Right renal cortex interstitium (tissue), 3 donors: ENCODE data around the gene USP5. TPM values are rescaled to one million over a fixed set of nuclear protein-coding genes. Genes with fewer than 3 reads are reported as not detected.
"Not testable (repeated sequence)": the region's sequence is repeated elsewhere in the genome, so short reads cannot be mapped to it uniquely, and the experiment has no call there.

ENCODE experiments used
- DNase-seq, 3 donors: peaks; one replicate each; pipeline ENCODE4 v3.0.0-alpha.2; 2013; ENCODE audit warnings: low read depth in 3 of 3, low spot score in 2 of 3
- polyA plus RNA-seq, 3 donors: library from polyadenylated mRNA; unstranded; fragments of 120-200 nt; gene quantifications; one replicate each; pipeline ENCODE4 v1.2.1, GENCODE V29; 2013; ENCODE audit not compliant: insufficient read length in 3 of 3

The USP5 gene
- polyA plus RNA-seq, 3 donors: 56.7 to 63.5 (median 61.2) TPM

DNA sequence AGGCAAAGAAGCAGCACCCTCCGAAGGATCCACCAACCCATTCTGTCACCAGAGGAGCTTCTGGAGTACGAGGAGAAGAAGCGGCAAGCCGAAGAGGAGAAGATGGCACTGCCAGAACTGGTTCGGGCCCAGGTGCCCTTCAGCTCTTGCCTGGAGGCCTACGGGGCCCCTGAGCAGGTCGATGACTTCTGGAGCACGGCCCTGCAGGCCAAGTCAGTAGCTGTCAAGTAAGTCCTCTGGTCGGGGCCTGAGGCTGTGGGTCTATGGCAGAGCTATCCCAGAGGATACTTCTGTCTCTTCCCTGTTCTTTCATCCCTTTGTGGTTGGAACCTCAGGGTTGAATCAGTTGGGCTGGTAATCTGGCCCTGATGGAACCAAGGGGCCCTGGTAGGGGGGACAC, 9.4 kb downstream of the USP5 start:
- no peak for DNase-seq

DNA sequence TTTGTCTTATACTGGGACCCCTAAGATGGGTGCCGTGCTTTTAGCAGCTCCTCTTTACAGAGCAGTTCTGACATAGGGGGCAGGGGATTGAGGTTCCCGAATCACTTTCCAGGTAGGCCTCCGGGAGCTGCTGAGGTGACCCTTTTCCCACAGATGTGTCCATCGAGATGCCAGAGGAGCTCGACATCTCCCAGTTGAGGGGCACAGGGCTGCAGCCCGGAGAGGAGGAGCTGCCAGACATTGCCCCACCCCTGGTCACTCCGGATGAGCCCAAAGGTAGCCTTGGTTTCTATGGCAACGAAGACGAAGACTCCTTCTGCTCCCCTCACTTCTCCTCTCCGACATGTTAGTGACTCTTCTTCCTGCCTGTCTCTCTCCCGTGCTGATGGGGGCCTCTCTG, 11.1 kb downstream of the USP5 start:
- no peak for DNase-seq

DNA sequence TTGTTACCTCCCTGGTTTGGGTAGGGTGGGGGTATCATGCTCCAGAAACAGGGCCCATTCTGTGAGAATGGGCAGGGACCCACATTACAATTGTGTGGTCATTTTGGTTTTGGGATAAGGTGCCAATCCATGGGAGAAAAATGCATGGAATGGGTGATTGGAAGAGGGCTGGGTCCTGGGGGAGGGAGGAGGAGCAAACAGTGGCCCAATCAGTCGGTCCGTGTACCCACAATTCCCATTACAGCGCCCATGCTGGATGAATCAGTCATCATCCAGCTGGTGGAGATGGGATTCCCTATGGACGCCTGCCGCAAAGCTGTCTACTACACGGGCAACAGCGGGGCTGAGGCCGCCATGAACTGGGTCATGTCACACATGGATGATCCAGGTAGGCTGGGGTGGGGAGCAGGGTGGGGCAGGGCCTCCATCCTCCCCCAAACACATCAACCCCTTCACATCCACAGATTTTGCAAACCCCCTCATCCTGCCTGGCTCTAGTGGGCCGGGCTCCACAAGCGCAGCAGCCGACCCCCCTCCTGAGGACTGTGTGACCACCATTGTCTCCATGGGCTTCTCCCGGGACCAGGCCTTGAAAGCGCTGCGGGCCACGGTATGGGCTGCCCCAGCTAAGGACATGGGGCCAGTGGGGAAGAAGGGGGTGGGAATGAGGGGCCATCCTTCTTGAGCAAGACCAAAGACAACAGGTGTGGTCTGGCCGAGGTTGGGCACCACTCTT, 11.8 kb downstream of the USP5 start:
- no peak for DNase-seq

DNA sequence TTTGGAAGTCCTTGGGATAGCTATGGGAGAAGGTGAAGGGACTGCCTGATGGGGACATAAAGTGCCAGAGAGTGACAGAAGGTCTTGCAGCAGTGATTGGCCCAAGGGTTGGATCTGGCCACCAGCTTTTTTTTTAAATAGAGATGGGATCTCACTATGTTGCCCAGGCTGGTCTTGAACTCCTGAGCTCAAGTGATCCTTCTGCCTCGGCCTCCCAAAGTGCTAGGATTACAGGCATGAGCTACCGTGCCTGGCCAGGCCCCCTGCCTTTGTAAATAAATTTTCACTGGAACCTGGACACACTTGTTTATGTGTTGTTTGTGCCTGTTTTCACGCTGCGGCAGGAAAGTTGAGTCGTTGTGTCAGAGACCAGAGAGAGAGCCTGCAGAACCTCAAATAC, 13.4 kb downstream of the USP5 start:
- DNase-seq: not testable (repeated sequence)

DNA sequence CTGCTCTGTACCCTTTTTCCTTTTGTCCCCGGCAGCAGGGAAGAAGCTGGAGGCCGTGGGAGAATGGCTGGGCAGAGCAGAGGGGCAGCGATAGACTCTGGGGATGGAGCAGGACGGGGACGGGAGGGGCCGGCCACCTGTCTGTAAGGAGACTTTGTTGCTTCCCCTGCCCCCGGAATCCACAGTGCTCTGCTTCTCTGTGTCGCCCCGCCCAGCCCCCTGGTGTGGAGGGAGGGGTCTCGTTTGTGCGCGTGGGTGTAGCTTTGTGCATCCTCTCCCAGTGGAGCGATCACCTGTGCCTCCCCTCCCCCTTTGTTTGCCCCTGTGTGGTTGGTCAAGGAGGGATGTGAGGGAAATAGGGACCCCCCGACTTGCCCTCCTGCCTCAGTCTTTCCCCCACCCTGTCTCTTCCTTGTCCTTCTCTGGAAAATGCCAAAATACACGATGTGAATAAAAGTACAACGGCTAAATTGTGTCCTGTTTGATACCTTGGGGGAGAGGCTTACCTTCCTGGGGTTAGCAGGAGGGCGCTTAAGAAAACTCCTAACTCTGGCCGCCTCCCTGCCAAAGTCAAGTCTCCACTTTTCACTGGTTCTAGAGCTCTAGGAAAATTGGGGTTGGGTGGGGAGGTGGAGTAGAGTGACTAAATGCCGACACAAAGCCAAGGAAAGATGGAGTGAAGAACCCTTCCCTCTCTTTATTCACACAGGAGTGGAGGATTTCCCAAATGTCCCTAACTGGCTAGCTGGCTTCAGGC, 14.4 kb downstream of the USP5 start:
- DNase-seq: no peak

DNA sequence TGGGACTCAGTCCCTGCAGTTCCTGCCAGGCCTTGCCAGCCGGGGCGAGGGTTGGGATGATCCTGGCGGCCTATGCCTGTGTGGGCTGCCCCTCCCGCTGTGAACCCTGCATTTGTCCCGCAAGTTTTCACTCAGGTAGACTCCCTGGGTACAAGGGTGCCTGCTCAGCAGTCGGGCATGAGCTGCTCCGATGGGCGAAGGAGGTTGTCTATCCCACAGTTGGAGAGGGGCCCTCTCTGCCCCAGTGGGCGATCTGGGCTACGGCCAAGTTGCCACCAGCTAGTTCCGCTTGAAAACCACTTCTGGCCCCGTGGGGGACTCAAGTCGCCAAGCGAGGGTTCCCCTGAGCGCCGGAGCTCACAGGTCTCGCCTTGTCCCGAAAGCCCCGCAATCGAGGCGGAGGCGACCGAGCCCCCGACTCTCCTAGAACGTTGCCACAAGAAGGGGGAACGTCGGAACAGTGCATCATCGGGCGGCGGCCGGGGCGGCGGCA, 15.0 kb downstream of the USP5 start:
- no peak for DNase-seq

DNA sequence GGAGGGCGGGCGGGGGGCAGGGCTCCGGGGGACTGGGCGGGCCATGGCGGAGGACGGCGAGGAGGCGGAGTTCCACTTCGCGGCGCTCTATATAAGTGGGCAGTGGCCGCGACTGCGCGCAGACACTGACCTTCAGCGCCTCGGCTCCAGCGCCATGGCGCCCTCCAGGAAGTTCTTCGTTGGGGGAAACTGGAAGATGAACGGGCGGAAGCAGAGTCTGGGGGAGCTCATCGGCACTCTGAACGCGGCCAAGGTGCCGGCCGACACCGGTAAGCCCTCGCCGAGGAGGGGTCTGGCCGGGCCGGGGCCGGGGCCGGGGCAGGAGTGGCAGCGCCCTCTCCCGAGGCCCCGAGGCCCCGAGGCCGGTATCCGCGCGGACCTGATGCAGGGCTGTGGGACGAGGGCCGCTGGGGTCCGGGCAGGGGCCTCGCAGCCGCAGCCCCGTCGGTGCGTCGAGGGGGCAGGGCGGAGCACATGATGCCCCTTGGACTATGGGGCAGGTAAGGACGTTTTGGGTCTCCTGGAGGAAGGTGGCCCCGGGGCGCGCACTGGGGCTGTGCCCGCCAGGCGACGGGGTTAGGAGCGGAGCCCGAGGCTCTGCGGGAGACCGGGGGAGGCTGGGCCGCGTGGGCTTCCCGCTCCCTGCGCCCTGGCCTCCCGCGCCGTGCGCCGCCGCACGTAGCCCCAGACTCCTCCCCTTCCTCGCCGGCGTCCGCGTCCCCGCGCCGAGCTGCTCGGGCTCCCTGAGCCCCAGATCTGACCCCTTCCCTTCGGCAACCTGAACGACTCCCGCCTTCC, 15.7 kb downstream of the USP5 start, which contains the start of gene TPI1:
Gene TPI1 (plus strand): TSS at position 119 of the 798 bp plus-strand sequence. CDS start 36 bp downstream, at position 155.
- DNase-seq: no peak

DNA sequence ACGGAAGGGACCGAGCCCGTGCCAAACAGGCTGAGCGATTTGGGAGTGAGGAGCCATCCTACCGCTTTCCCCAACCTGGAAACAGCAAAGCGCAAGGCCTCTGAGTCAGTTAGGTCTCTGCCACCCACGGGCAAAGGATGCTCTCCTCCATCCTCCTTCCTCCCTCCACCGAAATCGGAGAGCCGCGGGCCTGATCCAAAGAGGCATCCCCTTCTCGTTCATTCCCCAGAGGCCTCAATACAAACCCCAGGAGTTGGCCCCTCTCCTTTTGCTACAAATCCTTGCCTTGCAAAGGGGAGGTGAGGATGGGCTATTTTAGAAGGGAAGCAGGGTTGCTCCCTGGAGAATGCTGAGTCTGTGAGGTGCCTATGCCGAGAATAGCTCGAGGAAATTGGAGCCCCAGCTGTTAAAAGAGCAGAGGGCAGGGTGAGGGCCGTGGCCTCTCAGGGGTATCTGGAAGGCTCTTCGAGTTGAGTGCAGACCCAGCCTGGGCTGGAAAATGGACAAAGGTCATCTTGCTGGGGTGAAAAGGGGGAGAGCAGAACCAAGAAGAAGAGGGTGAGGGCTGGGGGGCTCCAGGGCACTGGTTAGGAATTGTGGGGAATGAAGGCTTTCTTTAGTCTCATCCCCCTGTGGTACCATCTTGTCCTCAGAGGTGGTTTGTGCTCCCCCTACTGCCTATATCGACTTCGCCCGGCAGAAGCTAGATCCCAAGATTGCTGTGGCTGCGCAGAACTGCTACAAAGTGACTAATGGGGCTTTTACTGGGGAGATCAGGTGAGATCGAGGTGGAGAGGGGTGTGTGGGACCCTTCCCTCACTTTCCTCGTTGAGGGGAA, 16.5 kb downstream of the USP5 start:
- no peak for DNase-seq

DNA sequence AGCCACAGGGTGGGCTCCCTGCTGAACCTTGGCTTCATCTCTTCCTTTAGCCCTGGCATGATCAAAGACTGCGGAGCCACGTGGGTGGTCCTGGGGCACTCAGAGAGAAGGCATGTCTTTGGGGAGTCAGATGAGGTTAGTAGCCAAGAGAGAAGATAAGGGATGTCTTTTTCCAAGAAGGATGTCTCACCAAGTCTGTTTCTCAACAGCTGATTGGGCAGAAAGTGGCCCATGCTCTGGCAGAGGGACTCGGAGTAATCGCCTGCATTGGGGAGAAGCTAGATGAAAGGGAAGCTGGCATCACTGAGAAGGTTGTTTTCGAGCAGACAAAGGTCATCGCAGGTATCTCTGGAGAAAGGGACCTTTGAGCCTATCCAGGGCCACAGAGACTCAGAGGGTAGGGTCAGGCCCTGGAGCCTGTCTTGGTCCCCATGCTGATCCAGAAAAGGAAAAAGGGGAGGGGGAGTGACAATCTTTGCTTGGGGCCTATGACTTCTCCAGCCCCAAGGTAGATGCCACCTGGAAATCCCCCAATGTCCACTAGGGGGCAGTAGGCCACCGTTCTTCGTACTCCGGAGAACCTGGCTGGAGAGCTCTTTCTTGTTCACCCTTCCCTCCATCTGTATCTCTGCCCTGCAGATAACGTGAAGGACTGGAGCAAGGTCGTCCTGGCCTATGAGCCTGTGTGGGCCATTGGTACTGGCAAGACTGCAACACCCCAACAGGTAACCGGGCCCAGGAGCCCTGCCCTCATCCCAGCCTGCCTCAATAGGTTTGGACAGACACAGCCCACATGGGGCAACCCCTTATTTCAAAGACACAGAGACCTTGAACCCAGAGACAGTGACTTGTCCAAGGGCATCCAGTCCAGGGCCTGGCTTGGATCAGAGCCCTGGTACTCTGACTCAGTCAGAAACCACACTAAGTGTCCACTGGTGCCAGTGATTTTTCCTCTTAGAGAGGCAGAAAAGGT, 17.4 kb downstream of the USP5 start:
- no peak for DNase-seq

DNA sequence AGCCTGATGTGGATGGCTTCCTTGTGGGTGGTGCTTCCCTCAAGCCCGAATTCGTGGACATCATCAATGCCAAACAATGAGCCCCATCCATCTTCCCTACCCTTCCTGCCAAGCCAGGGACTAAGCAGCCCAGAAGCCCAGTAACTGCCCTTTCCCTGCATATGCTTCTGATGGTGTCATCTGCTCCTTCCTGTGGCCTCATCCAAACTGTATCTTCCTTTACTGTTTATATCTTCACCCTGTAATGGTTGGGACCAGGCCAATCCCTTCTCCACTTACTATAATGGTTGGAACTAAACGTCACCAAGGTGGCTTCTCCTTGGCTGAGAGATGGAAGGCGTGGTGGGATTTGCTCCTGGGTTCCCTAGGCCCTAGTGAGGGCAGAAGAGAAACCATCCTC, 18.4 kb downstream of the USP5 start:
- DNase-seq: not testable (repeated sequence)

DNA sequence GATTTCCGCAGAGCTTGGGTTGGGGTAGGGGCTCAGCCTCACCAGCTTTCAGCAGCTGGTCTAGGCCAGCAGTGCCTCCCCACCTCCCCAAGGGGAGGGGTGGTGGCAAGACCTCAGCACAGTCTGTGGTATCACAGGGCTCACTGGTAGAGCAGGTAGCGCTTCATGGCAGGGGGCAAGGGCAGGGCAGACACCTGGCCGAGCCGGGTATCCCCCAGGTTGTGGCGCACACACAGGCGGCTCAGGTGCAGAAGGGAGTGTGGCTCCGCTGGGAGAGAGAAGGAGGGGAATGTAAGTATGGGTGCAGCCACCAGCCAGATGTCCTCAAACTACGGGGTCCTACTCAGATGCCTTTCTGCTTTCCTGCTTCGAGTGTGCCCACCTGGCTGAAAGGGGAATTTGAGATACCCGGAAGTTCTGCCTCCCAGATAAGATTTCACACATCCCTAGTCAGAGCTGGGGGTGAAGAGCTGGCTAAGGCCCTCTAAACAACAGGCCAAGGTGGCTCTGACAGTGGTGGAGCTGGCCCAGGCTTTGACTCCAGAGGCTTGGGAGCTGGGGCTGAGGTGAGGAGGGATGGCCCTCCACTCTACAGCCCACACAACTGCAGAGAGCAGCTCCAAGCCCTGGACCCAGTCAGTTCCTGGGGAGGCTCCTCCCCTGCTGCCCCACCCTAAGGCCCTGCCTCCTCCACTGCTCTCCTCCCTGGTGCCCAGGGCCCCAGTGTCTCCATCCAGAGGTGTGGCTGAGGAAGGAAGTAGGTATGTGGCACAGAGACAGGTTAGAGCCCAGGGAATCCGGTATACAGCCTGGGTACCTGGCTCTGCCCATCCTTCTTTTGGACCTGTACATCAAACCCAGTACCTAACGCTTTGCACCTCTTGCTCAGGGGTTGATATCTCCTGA, 19.4 kb downstream of the USP5 start:
- DNase-seq: no peak

DNA sequence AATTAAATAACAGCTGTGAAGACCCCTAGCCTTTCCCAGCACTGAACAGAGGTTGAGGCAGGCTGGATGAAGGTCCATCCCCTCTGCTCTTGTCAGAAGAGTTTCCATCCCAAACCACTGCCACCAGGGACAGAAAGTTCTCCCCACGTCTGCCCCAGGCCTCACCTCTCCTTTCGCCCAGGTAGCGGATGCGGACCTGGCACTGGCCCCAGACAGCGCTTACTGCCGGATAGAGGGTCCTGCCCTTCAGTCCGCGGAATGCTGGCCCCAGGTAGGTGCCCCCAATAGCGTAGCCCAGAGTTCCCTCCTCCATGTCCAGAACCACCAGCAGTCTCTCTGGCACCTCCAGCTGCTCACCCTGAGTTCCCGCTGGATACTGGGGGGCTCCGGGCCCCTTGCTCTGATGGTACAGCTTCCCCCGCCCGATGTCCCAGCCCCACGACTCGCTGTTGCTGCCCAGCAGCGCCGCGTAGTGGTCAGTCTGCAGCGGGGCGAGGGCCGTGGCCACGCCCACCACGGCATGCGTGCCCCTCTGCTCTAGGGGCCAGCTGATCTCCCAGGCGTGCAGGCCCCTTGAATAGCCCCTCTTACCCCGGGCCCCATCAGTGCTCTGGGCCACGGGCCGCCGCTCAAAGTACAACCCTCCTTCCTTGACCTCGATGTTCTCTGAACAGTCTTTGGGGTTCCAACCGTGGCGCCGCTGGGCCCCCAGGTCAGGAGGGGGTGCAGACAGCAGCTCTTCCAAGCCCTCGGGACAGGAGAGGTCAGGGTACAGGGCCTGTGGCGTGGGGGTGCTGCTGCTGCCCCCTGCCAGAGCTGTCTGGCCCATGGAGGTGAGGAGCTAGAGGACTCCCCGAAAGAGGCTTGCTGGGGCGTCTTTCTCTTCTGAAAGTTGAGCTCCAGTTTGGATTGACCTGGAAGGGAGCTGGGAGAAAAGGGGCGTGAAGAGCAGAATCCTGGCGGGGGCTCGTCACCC, 20.4 kb downstream of the USP5 start:
- DNase-seq: no peak

DNA sequence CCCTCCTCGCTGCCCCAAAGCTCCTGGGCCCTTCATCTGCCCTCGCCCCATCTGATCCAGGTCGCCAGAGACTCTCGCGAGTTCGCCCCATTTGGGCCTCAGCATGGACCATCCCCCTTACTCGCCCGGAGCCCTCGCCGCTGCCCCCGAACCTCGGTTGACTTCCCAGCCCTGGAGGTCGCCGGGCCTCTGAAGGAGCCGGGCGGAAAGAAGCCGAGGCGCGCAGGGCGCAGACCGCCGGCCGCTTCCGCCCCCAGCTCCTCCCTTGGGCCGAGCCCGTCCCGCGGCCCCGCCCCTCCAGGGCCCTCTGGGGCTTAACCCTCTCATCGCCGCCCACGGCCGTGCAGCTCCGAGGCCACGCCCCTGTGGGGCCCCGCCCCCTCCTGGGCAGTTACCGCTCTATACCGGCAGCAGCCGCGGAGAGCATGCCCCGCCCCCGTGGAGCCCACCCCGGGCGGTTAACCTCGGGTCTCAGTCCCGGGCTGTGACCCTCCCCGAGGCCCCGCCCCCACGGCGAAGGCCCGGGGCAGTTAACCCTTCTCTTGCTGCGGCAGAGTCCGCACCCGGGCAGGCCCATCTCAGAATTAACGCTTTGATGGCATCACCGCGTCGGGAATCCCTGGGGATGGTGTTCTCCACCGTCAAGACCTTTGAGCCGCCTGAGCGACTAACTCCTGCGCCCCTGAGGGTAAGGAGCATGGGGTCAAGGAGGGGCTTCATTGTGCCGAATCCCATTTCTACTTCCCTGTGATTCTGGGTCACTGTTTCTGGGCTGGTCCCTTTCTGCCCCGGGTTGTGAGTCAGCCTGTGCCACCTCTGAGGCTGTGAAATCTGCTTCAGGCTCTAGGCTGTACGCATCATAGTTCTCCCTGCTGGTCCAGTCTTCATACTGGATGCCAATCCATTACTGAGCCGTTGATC, 21.4 kb downstream of the USP5 start, which contains the start of gene SPSB2:
Gene SPSB2 (minus strand): TSS at position 210 of the 921 bp plus-strand sequence. CDS start 402 bp downstream, outside the sequence.
- peak in 2 of 3 donors; percentile 94 to 97 for DNase-seq

DNA sequence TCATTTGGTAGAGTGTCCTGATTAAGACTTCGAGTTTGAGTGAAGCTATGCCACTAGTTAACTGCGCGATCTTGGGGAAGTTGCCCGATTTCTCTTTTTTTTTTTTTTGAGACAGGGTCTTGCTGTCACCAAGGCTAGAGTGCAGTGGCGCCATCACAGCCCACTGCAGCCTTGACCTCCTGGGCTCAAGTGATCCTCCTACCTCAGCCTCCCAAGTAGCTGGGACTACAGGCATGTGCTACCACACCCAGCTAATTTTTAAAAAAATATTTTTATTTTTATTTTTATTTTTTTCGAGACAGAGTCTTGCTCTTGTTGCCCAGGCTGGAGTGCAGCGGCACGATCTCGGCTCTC, 22.0 kb downstream of the USP5 start:
- DNase-seq: not testable (repeated sequence)

DNA sequence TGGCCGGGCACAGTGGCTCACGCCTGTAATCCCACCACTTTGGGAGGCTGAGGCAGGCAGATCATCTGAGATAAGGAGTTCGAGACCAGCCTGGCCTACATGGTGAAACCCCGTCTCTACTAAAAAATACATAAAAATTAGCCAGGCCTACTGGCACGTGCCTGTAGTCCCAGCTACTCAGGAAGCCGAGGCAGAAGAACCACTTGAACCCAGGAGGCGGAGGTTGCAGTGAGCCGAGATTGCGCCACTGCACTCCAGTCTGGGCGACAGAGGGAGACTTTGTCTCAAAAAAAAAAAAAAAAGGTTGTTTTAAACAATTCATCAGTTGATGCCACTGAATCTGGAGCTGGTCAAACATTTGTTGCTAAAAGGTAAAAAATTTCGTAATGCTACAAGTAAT, 27.9 kb downstream of the USP5 start:
- DNase-seq: not testable (repeated sequence)

DNA sequence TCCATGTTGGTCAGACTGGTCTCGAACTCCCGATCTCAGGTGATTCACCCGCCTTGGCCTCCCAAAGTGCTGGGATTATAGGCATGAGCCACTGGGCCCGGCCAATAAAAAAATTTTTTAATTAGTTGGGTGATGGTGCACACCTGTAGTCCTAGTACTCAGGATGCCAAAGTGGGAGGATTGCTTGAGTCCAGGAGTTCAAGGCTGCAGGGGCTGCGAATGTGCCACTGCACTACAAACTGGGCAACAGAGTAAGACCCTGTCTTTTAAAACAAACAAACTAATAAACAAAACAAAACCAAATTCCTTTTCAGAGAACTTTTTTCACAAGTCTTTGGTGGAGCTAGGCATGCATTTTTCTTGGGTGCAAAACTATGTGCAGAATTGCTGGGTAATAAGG, 31.3 kb downstream of the USP5 start:
- no peak for DNase-seq
